PFSK-1 (cell line): ENCODE data around the gene TANGO6.

Experiments
- POLR2AphosphoS5 ChIP-seq: IDR thresholded peaks from 2 replicates; pipeline ENCODE4 v1.6.1; 2012; ENCODE audit warnings: low read depth, mild to moderate bottlenecking, control low read depth, low read length, moderate library complexity
- REST ChIP-seq, 2 experiments: IDR thresholded peaks; 2 replicates each; pipeline versions ENCODE4 v1.6.1 to v1.8.0; 2011 to 2012; ENCODE audit warnings: low read depth in 2 of 2, low read length in 2 of 2, control low read depth in 1 of 2, inconsistent platforms in 1 of 2, mild to moderate bottlenecking in 1 of 2, moderate library complexity in 1 of 2; ENCODE audit not compliant: insufficient read depth in 1 of 2

GRCh38 chr16:68875871-68876270 lies 32.5 kb downstream of the TANGO6 start:
- TF ChIP-seq REST (IDR thresholded peaks at IDR 0.05; ENCODE audit: insufficient read depth in 1 of 2, low read depth in 2 of 2, low read length in 2 of 2), result no peak
- TF ChIP-seq POLR2AphosphoS5, result no peak
